Loucy (cell line): Measurements from ENCODE around the gene A1CF.
"Not testable (repeated sequence)": the region's sequence is repeated elsewhere in the genome, so short reads cannot be mapped to it uniquely, and the experiment has no call there.

Source experiments
- H2AFZ ChIP-seq: fragments of 200-600 bp; sonication (generic); 2 replicates; pipeline ENCODE4 v1.6.0; 2016; ENCODE audit warnings: antibody characterized with exemption, mild to moderate bottlenecking, low read length, moderate library complexity
- H3F3A ChIP-seq: fragments of 200-600 bp; 2 replicates; pipeline ENCODE4 v1.6.0; 2016; ENCODE audit warnings: antibody characterized with exemption, low read depth, mild to moderate bottlenecking
- H3K27me3 ChIP-seq: fragments of 200-600 bp; sonication (generic); 2 replicates; pipeline ENCODE4 v1.6.1; 2014; ENCODE audit warnings: low read length, mild to moderate bottlenecking; ENCODE audit not compliant: insufficient read depth, poor library complexity, severe bottlenecking
- H3K36me3 ChIP-seq: fragments of 200-600 bp; sonication (generic); 2 replicates; pipeline ENCODE4 v1.6.1; 2016; ENCODE audit warnings: low read length; ENCODE audit not compliant: insufficient read depth
- H3K4me1 ChIP-seq: fragments of 200-600 bp; sonication (generic); 2 replicates; pipeline ENCODE4 v1.5.1; 2014; ENCODE audit warnings: low read length, mild to moderate bottlenecking; ENCODE audit not compliant: insufficient read depth, poor library complexity, severe bottlenecking
- H3K4me2 ChIP-seq: fragments of 200-600 bp; sonication (generic); 2 replicates; pipeline ENCODE4 v1.6.0; 2014; ENCODE audit warnings: antibody characterized with exemption, low read length, low read depth, mild to moderate bottlenecking; ENCODE audit not compliant: poor library complexity, severe bottlenecking
- H3K4me3 ChIP-seq: fragments of 200-600 bp; sonication (generic); 2 replicates; pipeline ENCODE4 v1.5.1; 2014; ENCODE audit warnings: low read length, mild to moderate bottlenecking, mixed read lengths; ENCODE audit not compliant: poor library complexity, severe bottlenecking
- H3K79me2 ChIP-seq: fragments of 200-600 bp; sonication (generic); 2 replicates; pipeline ENCODE4 v1.6.1; 2014; ENCODE audit warnings: low read length; ENCODE audit not compliant: insufficient read depth
- H3K9ac ChIP-seq: fragments of 200-600 bp; sonication (generic); 2 replicates; pipeline ENCODE4 v1.6.0; 2014; ENCODE audit warnings: mild to moderate bottlenecking, low read depth, low read length, moderate library complexity; ENCODE audit not compliant: poor library complexity, severe bottlenecking
- H3K9me2 ChIP-seq: fragments of 200-600 bp; sonication (generic); replicated peaks from 2 replicates; pipeline ENCODE4 v1.6.1; 2016; ENCODE audit warnings: low read depth, low read length, mixed read lengths
- H3K9me3 ChIP-seq: fragments of 200-600 bp; sonication (generic); 2 replicates; pipeline ENCODE4 v1.6.1; 2014; ENCODE audit warnings: mild to moderate bottlenecking, antibody characterized with exemption, low read length, low read depth; ENCODE audit not compliant: insufficient read depth
- H4K20me1 ChIP-seq: fragments of 200-600 bp; sonication (generic); 2 replicates; pipeline ENCODE4 v1.6.0; 2014; ENCODE audit warnings: antibody characterized with exemption, low read length, mild to moderate bottlenecking; ENCODE audit not compliant: insufficient read depth, poor library complexity, severe bottlenecking
- CTCF ChIP-seq: fragments of 200-600 bp; sonication (generic); conservative IDR thresholded peaks from 2 replicates; pipeline ENCODE4 v1.5.1; 2014; ENCODE audit warnings: mild to moderate bottlenecking, antibody characterized with exemption, low read length
- EZH2phosphoT487 ChIP-seq: fragments of 200-600 bp; IDR thresholded peaks from 2 replicates; pipeline ENCODE4 v1.6.1; 2018; ENCODE audit warnings: antibody characterized with exemption, mild to moderate bottlenecking, moderate library complexity, borderline replicate concordance

The A1CF gene

GRCh38 chr10:50928190-50928552 is 42.7 kb upstream of the A1CF start:
- H3K9me3 ChIP-seq, result no peaks in the 10 kb centered on the region; the same call in 1 of the 2 replicates
- H3K36me3 ChIP-seq, result no peaks in the 10 kb centered on the region
- H3K4me1 ChIP-seq, result no peaks in the 10 kb centered on the region
- no peaks in the 10 kb centered on the region for H3F3A ChIP-seq
- H3K4me2 ChIP-seq, result no peak overlapping the region
- no peak overlapping the region for H3K4me3 ChIP-seq
- H3K79me2 ChIP-seq, result no peaks in the 10 kb centered on the region
- no peaks in the 10 kb centered on the region for H4K20me1 ChIP-seq
- H3K27me3 ChIP-seq, result no peaks in the 10 kb centered on the region
- no peak overlapping the region for H2AFZ ChIP-seq
- H3K9ac ChIP-seq, result no peak overlapping the region
- no peaks in the 10 kb centered on the region for H3K9me2 ChIP-seq
- no peak for TF ChIP-seq EZH2phosphoT487
- TF ChIP-seq CTCF, result no peak

- H3K9me2 ChIP-seq, result no peaks in the 10 kb centered on the region
- no peak overlapping the region for H3K4me3 ChIP-seq
- H3K4me1 ChIP-seq, result no peaks in the 10 kb centered on the region
- no peaks in the 10 kb centered on the region for H4K20me1 ChIP-seq
- no peaks in the 10 kb centered on the region for H3K79me2 ChIP-seq
- no peaks in the 10 kb centered on the region; the same call in 1 of the 2 replicates for H3K9me3 ChIP-seq
- H3K36me3 ChIP-seq, result no peaks in the 10 kb centered on the region
- H2AFZ ChIP-seq, result no peak overlapping the region
- no peaks in the 10 kb centered on the region for H3K27me3 ChIP-seq
- H3K4me2 ChIP-seq, result no peak overlapping the region
- no peak overlapping the region for H3K9ac ChIP-seq
- no peaks in the 10 kb centered on the region for H3F3A ChIP-seq
- TF ChIP-seq EZH2phosphoT487, result no peak
- no peak for TF ChIP-seq CTCF
Measured at GRCh38 chr10:50927522-50928189, 42.2 kb upstream of the A1CF start.

GRCh38 chr10:50923471-50923870 is 38.0 kb upstream of the A1CF start:
- H2AFZ ChIP-seq, H3K4me3 ChIP-seq, H3K4me1 ChIP-seq, H4K20me1 ChIP-seq, H3F3A ChIP-seq, H3K9ac ChIP-seq, H3K4me2 ChIP-seq, H3K27me3 ChIP-seq, H3K79me2 ChIP-seq, H3K36me3 ChIP-seq, H3K9me2 ChIP-seq, H3K9me3 ChIP-seq: not testable (repeated sequence)

- no peak overlapping the region for H3K4me3 ChIP-seq
- no peaks in the 10 kb centered on the region for H3K79me2 ChIP-seq
- H3K4me2 ChIP-seq, result no peak overlapping the region
- H3K4me1 ChIP-seq, result no peaks in the 10 kb centered on the region
- no peak for TF ChIP-seq CTCF
- TF ChIP-seq EZH2phosphoT487, result no peak
- H3F3A ChIP-seq, result no peaks in the 10 kb centered on the region
- no peaks in the 10 kb centered on the region for H3K36me3 ChIP-seq
- no peaks in the 10 kb centered on the region for H3K27me3 ChIP-seq
- H3K9me2 ChIP-seq, result no peaks in the 10 kb centered on the region; the same call in 1 of the 2 replicates
- no peak overlapping the region for H2AFZ ChIP-seq
- no peaks in the 10 kb centered on the region; the same call in 1 of the 2 replicates for H3K9me3 ChIP-seq
- H4K20me1 ChIP-seq, result no peaks in the 10 kb centered on the region
- no peak overlapping the region for H3K9ac ChIP-seq
Measured at GRCh38 chr10:50919010-50919409, 33.6 kb upstream of the A1CF start.
